Gastrocnemius medialis (tissue), 4 donors: Measurements from ENCODE around the gene SERINC5. TPM values are rescaled to one million over a fixed set of nuclear protein-coding genes. Genes with fewer than 3 reads are reported as not detected.
A peak's percentile ranks its signal among the peaks of the same experiment; 100 is the strongest.
"Not testable (repeated sequence)": the region's sequence is repeated elsewhere in the genome, so short reads cannot be mapped to it uniquely, and the experiment has no call there.

ENCODE experiments used
- ATAC-seq, 2 donors: fragments of 150-250 bp; one replicate each; pipeline ENCODE4 v1.9.1; 2016
- DNase-seq, 2 donors: peaks; one replicate each; pipeline ENCODE4 v3.0.0-alpha.2; 2019
- H3K27ac ChIP-seq, 4 donors: fragments of 200-600 bp; sonication (generic); 1 replicate in 1 of 4; 2 replicates in 3 of 4; pipeline ENCODE4 v1.5.1; 2016 to 2018; ENCODE audit warnings: mild to moderate bottlenecking in 2 of 4, moderate library complexity in 1 of 4
- H3K27me3 ChIP-seq, 3 donors: fragments of 200-600 bp; sonication (generic) in 2 of 3; 1 replicate in 1 of 3; 2 replicates in 2 of 3; pipeline versions ENCODE4 v1.5.1 to v1.6.0; 2016 to 2019; ENCODE audit warnings: mild to moderate bottlenecking in 1 of 3, moderate library complexity in 1 of 3
- H3K36me3 ChIP-seq, 2 donors: fragments of 200-600 bp; sonication (generic) in 1 of 2; one replicate each; pipeline ENCODE4 v1.5.1; 2017 to 2018
- H3K4me1 ChIP-seq, 2 donors: fragments of 200-600 bp; sonication (generic) in 1 of 2; one replicate each; pipeline ENCODE4 v1.5.1; 2016 to 2017; ENCODE audit warnings: mild to moderate bottlenecking in 2 of 2
- H3K4me3 ChIP-seq, 4 donors: fragments of 200-600 bp; sonication (generic) in 3 of 4; 1 replicate in 1 of 4; 2 replicates in 3 of 4; pipeline ENCODE4 v1.5.1; 2016 to 2019; ENCODE audit warnings: mild to moderate bottlenecking in 2 of 4
- H3K9me3 ChIP-seq, 3 donors: fragments of 200-600 bp; sonication (generic) in 2 of 3; 1 replicate in 1 of 3; 2 replicates in 2 of 3; pipeline ENCODE4 v1.5.1; 2016 to 2019
- POLR2A ChIP-seq, 2 donors: fragments of 450-650 bp; IDR thresholded peaks; one replicate each; pipeline ENCODE4 v1.6.1; 2017; ENCODE audit warnings: antibody characterized with exemption in 2 of 2, mild to moderate bottlenecking in 2 of 2, moderate library complexity in 2 of 2
- in situ Hi-C, 4 donors: fragments of 200-750 bp; cut with MboI; loops; one replicate each; pipeline versions ENCODE4 v1.15.0 to v1.8.0; 2017; ENCODE audit warnings: low sequenced_read_pairs in 4 of 4
- intact Hi-C: fragments of 100-400 bp; cut with DNase I; formaldehyde crosslinking; loops from one replicate; pipeline ENCODE4 v1.15.1; 2023; ENCODE audit warnings: low total_unique reads
- total RNA-seq, 4 donors: library from RNA; depleted of rRNA; stranded (reverse); fragments of >200 nt; gene quantifications; one replicate each; pipeline versions ENCODE4 v1.1.0 to v1.2.3, GENCODE V29; 2016
- TF ChIP-seq, protein P1 (sequence below), 5 experiments: fragments of 450-650 bp in 3 of 5; fragments of 200-600 bp in 2 of 5; sonication (generic) in 2 of 5; IDR thresholded peaks in 4 of 5; conservative IDR thresholded peaks in 1 of 5; 1 replicate in 4 of 5; 2 replicates in 1 of 5; pipeline ENCODE4 v1.5.1; 2016 to 2019; ENCODE audit warnings: antibody characterized with exemption in 5 of 5, mild to moderate bottlenecking in 3 of 5, moderate library complexity in 3 of 5

Gene SERINC5
- total RNA-seq, 4 donors from 2014 or later = 1.4 to 5.3 (median 3.0) TPM

DNA sequence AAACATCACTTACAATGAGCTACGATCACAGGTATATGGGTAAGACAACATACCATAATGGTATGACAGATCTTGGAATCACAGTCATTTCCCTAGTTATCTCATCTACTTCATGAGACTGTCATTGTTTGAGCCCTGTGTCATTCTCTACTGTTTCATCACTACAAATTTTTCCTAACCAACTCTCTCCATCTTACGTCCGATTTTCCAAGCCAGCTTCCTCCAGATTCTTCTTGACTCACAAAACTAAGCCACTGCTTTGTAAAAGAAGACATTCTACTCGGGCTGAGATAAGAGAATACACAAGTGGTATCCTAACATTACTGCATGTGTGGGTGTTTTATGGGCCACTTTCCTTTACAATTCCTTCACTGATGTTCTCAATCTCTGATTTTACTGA lies 49.6 kb downstream of the SERINC5 start:
- H3K4me3 ChIP-seq = no peak overlapping the region
- ATAC-seq = no peak
- no peaks in the 10 kb centered on the region for H3K27me3 ChIP-seq
- intact Hi-C loops = no loop called here
- DNase-seq = no peak
- no peaks in the 10 kb centered on the region for H3K9me3 ChIP-seq
- H3K36me3 ChIP-seq = no peaks in the 10 kb centered on the region
- in situ Hi-C loops = no loop called here
- peaks cover 0 to 4% of the 10 kb centered on the region in 2 donors for H3K4me1 ChIP-seq
- H3K27ac ChIP-seq = no peak overlapping the region
- TF ChIP-seq, protein P1, sequence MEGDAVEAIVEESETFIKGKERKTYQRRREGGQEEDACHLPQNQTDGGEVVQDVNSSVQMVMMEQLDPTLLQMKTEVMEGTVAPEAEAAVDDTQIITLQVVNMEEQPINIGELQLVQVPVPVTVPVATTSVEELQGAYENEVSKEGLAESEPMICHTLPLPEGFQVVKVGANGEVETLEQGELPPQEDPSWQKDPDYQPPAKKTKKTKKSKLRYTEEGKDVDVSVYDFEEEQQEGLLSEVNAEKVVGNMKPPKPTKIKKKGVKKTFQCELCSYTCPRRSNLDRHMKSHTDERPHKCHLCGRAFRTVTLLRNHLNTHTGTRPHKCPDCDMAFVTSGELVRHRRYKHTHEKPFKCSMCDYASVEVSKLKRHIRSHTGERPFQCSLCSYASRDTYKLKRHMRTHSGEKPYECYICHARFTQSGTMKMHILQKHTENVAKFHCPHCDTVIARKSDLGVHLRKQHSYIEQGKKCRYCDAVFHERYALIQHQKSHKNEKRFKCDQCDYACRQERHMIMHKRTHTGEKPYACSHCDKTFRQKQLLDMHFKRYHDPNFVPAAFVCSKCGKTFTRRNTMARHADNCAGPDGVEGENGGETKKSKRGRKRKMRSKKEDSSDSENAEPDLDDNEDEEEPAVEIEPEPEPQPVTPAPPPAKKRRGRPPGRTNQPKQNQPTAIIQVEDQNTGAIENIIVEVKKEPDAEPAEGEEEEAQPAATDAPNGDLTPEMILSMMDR (IDR thresholded peaks at IDR 0.05 in 4 of 5, conservative IDR thresholded peaks at IDR 0.05 in 1 of 5) = no peak
- TF ChIP-seq POLR2A (IDR thresholded peaks at IDR 0.05) = no peak

DNA sequence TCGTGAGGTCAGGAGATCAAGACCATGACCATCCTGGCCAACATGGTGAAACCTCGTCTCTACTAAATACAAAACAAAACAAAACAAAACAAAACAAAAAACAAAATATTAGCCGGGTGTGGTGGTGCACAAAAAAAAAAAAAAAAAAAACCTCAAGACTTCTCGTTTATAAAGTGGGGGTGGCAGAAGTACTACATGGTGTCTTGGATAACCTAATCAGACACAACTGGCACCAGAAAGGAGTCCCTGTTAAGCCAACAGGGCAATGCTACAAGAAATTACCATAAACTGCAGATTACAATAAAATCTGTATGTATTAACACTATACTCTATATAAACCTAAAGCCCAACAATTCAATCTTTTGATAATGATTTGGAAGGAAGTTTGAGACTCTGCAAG lies 50.0 kb downstream of the SERINC5 start:
- no peak overlapping the region for H3K4me3 ChIP-seq
- no peaks in the 10 kb centered on the region for H3K9me3 ChIP-seq
- in situ Hi-C loops (no loop called here), intact Hi-C loops (no loop called here)
- H3K27me3 ChIP-seq = no peaks in the 10 kb centered on the region
- DNase-seq (no peak), ATAC-seq (no peak)
- peaks cover 0 to 4% of the 10 kb centered on the region in 2 donors for H3K4me1 ChIP-seq
- no peaks in the 10 kb centered on the region for H3K36me3 ChIP-seq
- no peak overlapping the region for H3K27ac ChIP-seq
- no peak for TF ChIP-seq POLR2A (IDR thresholded peaks at IDR 0.05)
- TF ChIP-seq, protein P1 (IDR thresholded peaks at IDR 0.05 in 4 of 5, conservative IDR thresholded peaks at IDR 0.05 in 1 of 5) = no peak

DNA sequence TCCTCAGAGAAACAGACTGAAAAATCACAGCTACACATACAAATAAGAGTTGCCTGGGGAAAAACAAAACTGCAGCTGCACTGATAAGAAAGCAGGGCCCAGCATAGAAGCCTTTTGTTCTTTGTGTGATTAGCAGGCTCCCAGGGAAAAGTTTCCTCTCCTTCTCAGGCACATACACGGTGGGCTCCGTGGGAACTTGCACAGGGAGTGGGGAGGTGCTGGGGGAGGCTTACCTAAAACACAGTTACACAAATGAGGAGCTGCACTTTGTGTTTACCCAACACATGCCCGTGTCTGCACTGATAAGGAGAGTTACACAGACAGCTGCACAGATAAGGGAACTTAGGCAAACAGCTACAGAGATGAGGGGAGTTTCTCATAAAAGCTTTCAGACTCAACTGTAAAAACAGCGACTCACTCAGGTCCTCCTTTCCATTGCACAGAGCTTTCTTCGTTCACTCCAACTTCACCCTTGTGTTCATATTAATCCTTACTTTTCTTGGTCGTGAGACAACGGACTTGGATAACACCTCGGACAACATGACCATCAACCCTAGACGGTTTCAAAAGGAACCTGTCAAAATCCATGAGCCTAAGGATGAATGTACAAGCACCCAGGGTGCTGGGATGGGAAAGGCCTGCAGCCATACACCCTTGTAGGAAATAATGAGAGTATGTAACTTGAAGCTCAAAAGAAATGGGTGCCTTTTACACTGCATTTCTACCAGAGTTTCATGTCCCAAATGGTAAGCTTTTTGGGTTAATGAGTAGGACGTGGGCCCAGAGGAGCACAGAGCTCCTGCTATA lies 50.8 kb downstream of the SERINC5 start:
- DNase-seq (no peak), ATAC-seq (no peak)
- intact Hi-C loops = no loop called here
- TF ChIP-seq, protein P1 (IDR thresholded peaks at IDR 0.05 in 4 of 5, conservative IDR thresholded peaks at IDR 0.05 in 1 of 5) = no peak
- no peak for TF ChIP-seq POLR2A (IDR thresholded peaks at IDR 0.05)
- Histone ChIP-seq H3K27ac (no peak overlapping the region), H3K4me1 (peaks cover 0 to 4% of the 10 kb centered on the region in 2 donors), H3K4me3 (no peak overlapping the region), H3K9me3 (no peaks in the 10 kb centered on the region), H3K27me3 (no peaks in the 10 kb centered on the region), H3K36me3 (no peaks in the 10 kb centered on the region)
- in situ Hi-C loops = no loop called here

DNA sequence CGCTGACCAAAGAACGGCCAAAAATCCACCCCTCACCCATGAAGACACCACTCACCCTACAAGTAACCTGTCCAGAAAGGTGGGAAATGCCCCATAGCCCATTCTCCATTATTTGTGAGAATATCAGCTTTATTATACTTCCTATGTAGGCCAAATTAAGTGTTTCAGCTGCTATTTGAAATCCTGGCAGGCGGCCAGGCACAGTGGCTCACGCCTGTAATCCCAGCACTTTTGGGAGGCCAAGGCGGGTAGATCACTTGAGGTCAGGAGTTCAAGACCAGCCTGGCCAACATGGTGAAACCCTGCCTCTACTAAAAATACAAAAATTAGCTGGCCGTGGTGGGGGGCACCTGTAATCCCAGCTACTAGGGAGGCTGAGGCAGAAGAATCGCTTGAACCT lies 54.1 kb downstream of the SERINC5 start:
- intact Hi-C loops, in situ Hi-C loops: not testable (repeated sequence)

DNA sequence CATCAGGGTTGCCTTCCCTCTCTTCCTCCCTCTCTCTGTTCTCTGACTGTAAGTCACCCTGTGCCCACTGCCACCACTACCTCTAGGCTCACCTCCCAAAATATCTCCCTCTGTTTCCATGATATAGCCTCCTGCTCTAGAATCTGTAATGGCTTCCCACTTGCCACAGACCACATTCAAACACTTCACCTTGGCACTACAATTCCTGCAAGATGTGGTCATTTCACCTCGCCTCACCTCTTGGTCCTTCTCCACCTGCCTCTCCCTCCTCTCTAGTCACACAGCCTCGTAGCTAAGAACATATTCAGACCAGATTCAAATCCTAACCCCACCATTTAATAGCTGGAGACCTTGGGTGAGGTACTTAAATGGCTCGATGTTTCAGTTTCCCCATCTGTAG lies 56.9 kb downstream of the SERINC5 start:
- H3K36me3 ChIP-seq = no peaks in the 10 kb centered on the region
- no peaks in the 10 kb centered on the region for H3K9me3 ChIP-seq
- H3K4me3 ChIP-seq = no peak overlapping the region
- H3K4me1 ChIP-seq = peaks cover 21 to 25% of the 10 kb centered on the region in 2 donors
- in situ Hi-C loops = no loop called here
- no peak for TF ChIP-seq POLR2A (IDR thresholded peaks at IDR 0.05)
- TF ChIP-seq, protein P1 (IDR thresholded peaks at IDR 0.05 in 4 of 5, conservative IDR thresholded peaks at IDR 0.05 in 1 of 5) = no peak
- intact Hi-C loops = no loop called here
- ATAC-seq (no peak), DNase-seq (no peak)
- no peaks in the 10 kb centered on the region for H3K27me3 ChIP-seq
- H3K27ac ChIP-seq = peak overlapping the region in 1 of 4 donors; percentile 40

More for the DNA sequence above, 54.1 kb downstream of the SERINC5 start:
- H3K4me1 ChIP-seq, ATAC-seq, H3K9me3 ChIP-seq, H3K36me3 ChIP-seq, H3K4me3 ChIP-seq, DNase-seq, H3K27ac ChIP-seq, H3K27me3 ChIP-seq: not testable (repeated sequence)
